ENCODE results near the gene PITX1.

The PITX1 gene

GRCh38 chr5:135055396-135055795, 21.4 kb upstream of the PITX1 start:
- Mint-ChIP-seq H3K4me3 (no peak overlapping the region), H3K4me1 (peaks cover 37% of the 10 kb centered on the region), H3K27me3 (peaks cover 12% of the 10 kb centered on the region), H3K27ac (no peak overlapping the region), H3K36me3 (peaks cover 2% of the 10 kb centered on the region), H3K9me3 (no peaks in the 10 kb centered on the region)
- ATAC-seq (ENCODE audit: low read depth): no peak
- DNase-seq (ENCODE audit: low spot score in 2 of 2): no peak

- Mint-ChIP-seq H3K4me1 (peaks cover 42% of the 10 kb centered on the region), H3K27me3 (peaks cover 18% of the 10 kb centered on the region), H3K9me3 (no peaks in the 10 kb centered on the region), H3K27ac (peak overlapping the region; percentile 87), H3K36me3 (peaks cover 2% of the 10 kb centered on the region), H3K4me3 (no peak overlapping the region)
- ATAC-seq (ENCODE audit: low read depth) (no peak), DNase-seq (ENCODE audit: low spot score in 2 of 2) (no peak)
Measured at GRCh38 chr5:135054546-135054945, 20.5 kb upstream of the PITX1 start.

- peak overlapping the region; percentile 87 for H3K27ac Mint-ChIP-seq
- no peak for ATAC-seq (ENCODE audit: low read depth)
- no peaks in the 10 kb centered on the region for H3K9me3 Mint-ChIP-seq
- peaks cover 2% of the 10 kb centered on the region for H3K36me3 Mint-ChIP-seq
- DNase-seq (ENCODE audit: low spot score in 2 of 2): no peak
- H3K27me3 Mint-ChIP-seq: peaks cover 15% of the 10 kb centered on the region
- H3K4me1 Mint-ChIP-seq: peaks cover 42% of the 10 kb centered on the region
- H3K4me3 Mint-ChIP-seq: peak overlapping the region; percentile 57
Measured at GRCh38 chr5:135053989-135054388, 20.0 kb upstream of the PITX1 start.

DNA sequence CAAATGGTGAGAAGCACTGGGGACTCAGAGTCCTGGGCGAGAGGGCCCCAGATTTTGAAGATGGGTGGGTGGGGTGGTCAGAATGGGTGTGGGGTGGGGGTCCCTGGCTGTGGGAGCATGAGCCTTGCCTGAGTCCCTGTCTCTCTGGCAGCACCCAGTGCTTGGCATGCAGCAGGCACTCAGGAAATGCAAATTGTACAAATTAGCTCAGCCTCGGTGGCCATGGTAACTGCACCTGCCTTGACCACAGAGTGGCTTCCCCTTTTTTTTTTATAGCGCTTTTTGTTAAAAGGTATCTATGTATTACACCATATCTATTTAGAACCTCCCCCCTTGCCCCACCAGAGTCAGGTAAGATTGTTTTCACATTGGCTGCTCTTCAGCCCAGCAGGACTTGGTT, 19.2 kb upstream of the PITX1 start:
- H3K9me3 Mint-ChIP-seq: no peaks in the 10 kb centered on the region
- peak overlapping the region; percentile 87 for H3K27ac Mint-ChIP-seq
- DNase-seq (ENCODE audit: low spot score in 2 of 2) (peak; percentile 57 to 77), ATAC-seq (ENCODE audit: low read depth) (peak; percentile 95)
- H3K27me3 Mint-ChIP-seq: peaks cover 15% of the 10 kb centered on the region
- H3K4me1 Mint-ChIP-seq: peaks cover 42% of the 10 kb centered on the region
- H3K36me3 Mint-ChIP-seq: peaks cover 2% of the 10 kb centered on the region
- peak overlapping the region; percentile 71 for H3K4me3 Mint-ChIP-seq

DNA sequence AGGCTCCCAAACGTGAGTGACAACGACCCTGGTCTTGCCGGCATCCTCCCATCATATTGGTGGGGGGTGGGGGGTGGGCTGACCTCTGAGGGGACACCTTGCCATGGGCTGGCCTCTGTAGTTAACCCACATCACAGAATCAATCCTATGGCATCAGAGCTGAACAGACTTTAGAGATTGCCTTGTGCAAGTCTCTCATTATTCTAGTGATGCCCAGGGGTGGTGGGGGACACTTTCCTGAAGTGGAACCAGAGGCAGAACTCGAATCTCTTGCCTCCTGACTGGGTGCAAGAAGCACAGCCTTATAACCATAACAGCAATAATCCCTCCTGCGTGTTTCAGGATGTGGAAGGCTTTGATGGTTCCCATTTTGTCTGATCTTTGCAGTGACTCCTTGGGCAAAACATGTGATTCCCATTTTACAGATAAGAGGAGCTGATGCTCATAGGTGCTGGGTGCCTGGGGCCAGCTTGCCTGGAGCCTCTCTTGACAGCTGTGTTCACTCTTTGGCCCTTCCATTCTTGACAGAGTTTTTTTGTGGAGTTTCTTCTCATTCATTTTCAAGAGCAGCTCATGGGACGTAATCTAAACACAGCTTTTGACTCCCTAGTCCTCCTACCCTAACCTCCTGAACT, 18.6 kb upstream of the PITX1 start:
- Mint-ChIP-seq H3K27me3 (peaks cover 18% of the 10 kb centered on the region), H3K4me1 (peaks cover 42% of the 10 kb centered on the region), H3K4me3 (peak overlapping the region; percentile 71), H3K27ac (peak overlapping the region; percentile 87), H3K36me3 (peaks cover 4% of the 10 kb centered on the region), H3K9me3 (no peaks in the 10 kb centered on the region)
- DNase-seq (ENCODE audit: low spot score in 2 of 2): no peak
- no peak for ATAC-seq (ENCODE audit: low read depth)

- Mint-ChIP-seq H3K27me3 (peaks cover 18% of the 10 kb centered on the region), H3K4me3 (no peak overlapping the region), H3K9me3 (no peaks in the 10 kb centered on the region), H3K4me1 (peaks cover 42% of the 10 kb centered on the region), H3K27ac (no peak overlapping the region), H3K36me3 (peaks cover 4% of the 10 kb centered on the region)
- no peak for ATAC-seq (ENCODE audit: low read depth)
- no peak for DNase-seq (ENCODE audit: low spot score in 2 of 2)
Measured at GRCh38 chr5:135051872-135052271, 17.8 kb upstream of the PITX1 start.

DNA sequence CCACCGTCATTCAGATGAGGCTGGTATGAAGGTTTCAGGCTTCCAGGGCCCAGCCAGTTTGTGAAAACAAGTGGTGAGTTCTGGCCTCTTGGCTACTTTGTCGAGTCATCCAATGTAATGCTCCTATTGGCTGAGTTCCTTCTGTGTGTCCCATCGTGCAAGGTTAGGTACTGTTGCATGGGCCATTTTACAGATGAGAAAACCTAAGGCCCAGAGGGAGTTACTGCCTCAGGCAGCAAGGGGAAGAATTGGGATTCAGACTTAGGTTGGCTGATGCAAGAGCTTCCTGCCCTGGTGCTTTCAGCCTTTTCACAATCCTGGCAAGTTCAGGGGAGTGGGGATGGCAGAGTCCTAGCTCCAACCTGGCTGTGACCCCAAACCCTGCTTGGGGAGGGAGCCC, 17.4 kb upstream of the PITX1 start:
- H3K4me3 Mint-ChIP-seq: no peak overlapping the region
- H3K9me3 Mint-ChIP-seq: no peaks in the 10 kb centered on the region
- peaks cover 42% of the 10 kb centered on the region for H3K4me1 Mint-ChIP-seq
- ATAC-seq (ENCODE audit: low read depth) (no peak), DNase-seq (ENCODE audit: low spot score in 2 of 2) (no peak)
- H3K27ac Mint-ChIP-seq: no peak overlapping the region
- peaks cover 4% of the 10 kb centered on the region for H3K36me3 Mint-ChIP-seq
- peaks cover 20% of the 10 kb centered on the region for H3K27me3 Mint-ChIP-seq

GRCh38 chr5:135050244-135050767, 16.3 kb upstream of the PITX1 start:
- no peaks in the 10 kb centered on the region for H3K9me3 Mint-ChIP-seq
- H3K27me3 Mint-ChIP-seq: peaks cover 22% of the 10 kb centered on the region
- H3K4me3 Mint-ChIP-seq: no peak overlapping the region
- DNase-seq (ENCODE audit: low spot score in 2 of 2) (no peak), ATAC-seq (ENCODE audit: low read depth) (peak; percentile 7)
- H3K27ac Mint-ChIP-seq: no peak overlapping the region
- peaks cover 4% of the 10 kb centered on the region for H3K36me3 Mint-ChIP-seq
- H3K4me1 Mint-ChIP-seq: peaks cover 45% of the 10 kb centered on the region

DNA sequence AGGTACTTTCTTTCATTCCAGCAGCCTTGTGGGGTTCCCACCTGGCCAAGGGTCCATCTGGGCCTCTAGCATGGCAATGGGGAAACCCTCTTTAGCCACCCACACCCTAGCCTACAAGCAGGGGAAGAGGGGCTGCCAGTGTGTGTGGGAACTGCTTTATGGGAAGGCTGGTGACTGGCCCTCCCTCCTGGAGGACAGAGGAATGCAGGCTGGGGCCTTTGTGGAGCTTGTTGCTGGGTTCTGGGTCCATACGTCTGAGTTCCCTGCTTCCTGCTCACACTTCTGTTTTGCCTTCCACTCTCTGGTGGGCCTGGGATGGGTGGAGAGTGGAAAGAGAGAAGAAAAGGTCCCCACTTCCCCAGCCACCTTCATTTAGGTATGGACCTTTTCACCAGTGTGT, 14.9 kb upstream of the PITX1 start:
- no peaks in the 10 kb centered on the region for H3K9me3 Mint-ChIP-seq
- H3K36me3 Mint-ChIP-seq: peaks cover 4% of the 10 kb centered on the region
- peaks cover 39% of the 10 kb centered on the region for H3K4me1 Mint-ChIP-seq
- H3K4me3 Mint-ChIP-seq: no peak overlapping the region
- DNase-seq (ENCODE audit: low spot score in 2 of 2) (no peak), ATAC-seq (ENCODE audit: low read depth) (no peak)
- H3K27me3 Mint-ChIP-seq: peaks cover 23% of the 10 kb centered on the region
- H3K27ac Mint-ChIP-seq: no peak overlapping the region

GRCh38 chr5:135048286-135048685, 14.3 kb upstream of the PITX1 start:
- no peak overlapping the region for H3K4me3 Mint-ChIP-seq
- peaks cover 33% of the 10 kb centered on the region for H3K4me1 Mint-ChIP-seq
- no peak for DNase-seq (ENCODE audit: low spot score in 2 of 2)
- H3K27me3 Mint-ChIP-seq: peaks cover 28% of the 10 kb centered on the region
- H3K9me3 Mint-ChIP-seq: no peaks in the 10 kb centered on the region
- H3K36me3 Mint-ChIP-seq: peaks cover 4% of the 10 kb centered on the region
- ATAC-seq (ENCODE audit: low read depth): no peak
- no peak overlapping the region for H3K27ac Mint-ChIP-seq

DNA sequence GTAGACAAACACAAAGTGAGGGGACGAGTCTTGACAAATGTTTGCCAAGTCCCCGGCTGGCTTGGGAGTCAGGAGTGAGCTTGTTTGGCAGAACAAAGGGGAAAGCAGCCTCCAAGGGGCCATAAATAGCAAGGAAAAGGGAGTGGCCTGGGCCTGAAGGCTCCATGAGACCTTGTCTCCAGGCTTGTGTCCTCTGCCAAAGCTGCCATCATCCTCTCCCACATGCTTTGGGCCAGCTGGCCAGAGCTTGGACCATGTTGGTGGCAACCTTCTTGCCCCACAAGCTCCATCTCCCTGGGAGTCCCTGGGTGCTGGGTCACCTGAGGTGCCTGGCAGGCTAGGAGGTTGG, 13.3 kb upstream of the PITX1 start:
- H3K4me1 Mint-ChIP-seq: peaks cover 23% of the 10 kb centered on the region
- H3K36me3 Mint-ChIP-seq: peaks cover 4% of the 10 kb centered on the region
- H3K4me3 Mint-ChIP-seq: no peak overlapping the region
- no peak overlapping the region for H3K27ac Mint-ChIP-seq
- no peaks in the 10 kb centered on the region for H3K9me3 Mint-ChIP-seq
- DNase-seq (ENCODE audit: low spot score in 2 of 2) (no peak), ATAC-seq (ENCODE audit: low read depth) (no peak)
- H3K27me3 Mint-ChIP-seq: peaks cover 31% of the 10 kb centered on the region

- Mint-ChIP-seq H3K4me3 (no peak overlapping the region), H3K4me1 (peaks cover 18% of the 10 kb centered on the region), H3K27ac (no peak overlapping the region), H3K9me3 (no peaks in the 10 kb centered on the region), H3K36me3 (peaks cover 4% of the 10 kb centered on the region), H3K27me3 (peaks cover 32% of the 10 kb centered on the region)
- ATAC-seq (ENCODE audit: low read depth) (no peak), DNase-seq (ENCODE audit: low spot score in 2 of 2) (no peak)
Measured at GRCh38 chr5:135046661-135047346, 12.8 kb upstream of the PITX1 start.

GRCh38 chr5:135045488-135045887, 11.5 kb upstream of the PITX1 start:
- H3K4me1 Mint-ChIP-seq: peaks cover 13% of the 10 kb centered on the region
- no peak for DNase-seq (ENCODE audit: low spot score in 2 of 2)
- no peaks in the 10 kb centered on the region for H3K9me3 Mint-ChIP-seq
- H3K27me3 Mint-ChIP-seq: peaks cover 30% of the 10 kb centered on the region
- no peak overlapping the region for H3K4me3 Mint-ChIP-seq
- no peak for ATAC-seq (ENCODE audit: low read depth)
- no peak overlapping the region for H3K27ac Mint-ChIP-seq
- H3K36me3 Mint-ChIP-seq: peaks cover 1% of the 10 kb centered on the region

DNA sequence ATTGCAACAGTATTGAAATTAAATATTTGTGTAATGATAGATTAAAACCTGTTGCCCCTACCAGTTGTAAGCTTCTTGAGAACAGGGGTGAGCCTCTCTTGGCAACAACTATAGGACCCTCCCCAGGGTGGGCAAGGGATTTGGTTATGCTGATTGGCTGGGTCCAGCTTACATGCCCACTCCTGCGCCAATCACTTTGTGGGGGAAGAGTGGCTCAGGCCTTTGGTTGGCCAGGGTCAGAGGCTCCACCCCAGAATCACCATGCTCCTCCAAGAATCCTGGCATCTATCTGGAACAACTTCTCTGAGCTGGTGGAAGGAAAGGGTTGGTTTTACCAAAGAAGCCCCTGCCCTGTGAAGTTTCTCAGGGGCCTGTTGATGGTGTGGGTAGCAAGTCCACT, 8.6 kb upstream of the PITX1 start:
- Mint-ChIP-seq H3K4me3 (no peak overlapping the region), H3K27ac (no peak overlapping the region), H3K27me3 (peaks cover 28% of the 10 kb centered on the region), H3K4me1 (peaks cover 8% of the 10 kb centered on the region), H3K9me3 (no peaks in the 10 kb centered on the region), H3K36me3 (no peaks in the 10 kb centered on the region)
- DNase-seq (ENCODE audit: low spot score in 2 of 2) (no peak), ATAC-seq (ENCODE audit: low read depth) (no peak)

DNA sequence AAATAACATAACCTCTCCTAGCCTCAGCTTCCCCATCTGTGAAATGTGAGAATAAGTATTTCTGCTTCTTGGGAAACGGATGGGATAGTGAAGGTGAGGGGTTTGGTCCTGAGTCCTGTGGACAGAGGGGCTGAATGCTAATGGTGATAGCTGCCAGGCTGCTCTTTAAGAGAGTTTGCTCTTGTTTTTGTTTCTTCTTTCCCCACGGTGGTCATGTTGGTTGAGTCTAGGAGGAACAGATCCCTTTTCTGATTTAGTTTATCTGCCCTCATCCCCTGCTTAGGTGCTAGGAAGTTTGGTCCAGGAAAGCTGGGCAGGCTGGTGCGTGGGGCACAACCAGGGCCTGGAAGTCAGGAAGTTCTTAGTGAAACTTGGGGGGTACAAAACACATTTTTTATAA, 7.7 kb upstream of the PITX1 start:
- H3K4me3 Mint-ChIP-seq: no peak overlapping the region
- no peak overlapping the region for H3K27ac Mint-ChIP-seq
- DNase-seq (ENCODE audit: low spot score in 2 of 2): no peak
- no peaks in the 10 kb centered on the region for H3K9me3 Mint-ChIP-seq
- H3K27me3 Mint-ChIP-seq: peaks cover 34% of the 10 kb centered on the region
- ATAC-seq (ENCODE audit: low read depth): no peak
- H3K36me3 Mint-ChIP-seq: no peaks in the 10 kb centered on the region
- peaks cover 8% of the 10 kb centered on the region for H3K4me1 Mint-ChIP-seq

Measured in memory B cell (primary cell).